IMR-90 (cell line): ENCODE measurements around the gene HNRNPLL. TPM values are rescaled to one million over a fixed set of nuclear protein-coding genes. Genes with fewer than 3 reads are reported as not detected.

Source experiments
- ATAC-seq: fragments of 200-7000 bp; cut with Tn5 transposase; 2 replicates; pipeline ENCODE4 v1.9.1; 2020; ENCODE audit warnings: low read depth, mild to moderate bottlenecking, moderate library complexity
- BruUV-seq: library from RNA; stranded (reverse); fragments of 400-500 nt; replicated peaks from 2 replicates; lab custom pipeline; 2021; lab: Mats Ljungman, UMichigan
- CTCF ChIA-PET: fragments of 300-600 bp; formaldehyde crosslinking; extraction: SDS; loops from one replicate; lab custom pipeline; 2021; ENCODE audit warnings: antibody characterized with exemption; lab: Yijun Ruan, JAX
- POLR2A ChIA-PET: fragments of 300-600 bp; sonication (Branson Sonifier 250); formaldehyde crosslinking; loops from one replicate; lab custom pipeline; 2022; ENCODE audit warnings: antibody characterized with exemption; ENCODE audit not compliant: unreplicated experiment; lab: Charles Lee
- DNase-seq: peaks from one replicate; pipeline ENCODE4 v3.0.0; 2013
- H2AFZ ChIP-seq: replicated peaks from 2 replicates; pipeline ENCODE3; 2013; ENCODE audit warnings: low read length, mild to moderate bottlenecking; ENCODE audit not compliant: poor library complexity
- H2AK5ac ChIP-seq: 2 replicates; pipeline ENCODE4 v1.6.1; 2013; ENCODE audit warnings: low read depth, low read length, inconsistent platforms
- H2AK9ac ChIP-seq: replicated peaks from 2 replicates; pipeline ENCODE3; 2013; ENCODE audit warnings: mild to moderate bottlenecking, low read depth, low read length, moderate library complexity; ENCODE audit not compliant: poor library complexity
- H2BK120ac ChIP-seq: 2 replicates; pipeline ENCODE4 v1.6.1; 2013; ENCODE audit warnings: low read depth, low read length, inconsistent platforms
- H2BK15ac ChIP-seq: 3 replicates; pipeline ENCODE4 v1.6.1; 2013; ENCODE audit warnings: low read depth, low read length, inconsistent platforms
- H2BK20ac ChIP-seq: 2 replicates; pipeline ENCODE4 v1.6.1; 2013; ENCODE audit warnings: low read depth, mild to moderate bottlenecking, inconsistent platforms, low read length, moderate library complexity
- H2BK5ac ChIP-seq: 2 replicates; pipeline ENCODE4 v1.6.1; 2013; ENCODE audit warnings: mild to moderate bottlenecking, low read depth, low read length, inconsistent platforms; ENCODE audit not compliant: poor library complexity, severe bottlenecking
- H3K14ac ChIP-seq: replicated peaks from 2 replicates; pipeline ENCODE4 v1.6.1; 2013; ENCODE audit warnings: low read depth, low read length, inconsistent platforms
- H3K18ac ChIP-seq: 2 replicates; pipeline ENCODE4 v1.6.1; 2013; ENCODE audit warnings: low read depth, low read length, control low read depth
- H3K23ac ChIP-seq: 2 replicates; pipeline ENCODE4 v1.6.1; 2013; ENCODE audit warnings: low read depth, low read length, inconsistent platforms
- H3K27ac ChIP-seq: 2 replicates; pipeline ENCODE4 v1.5.1; 2013; ENCODE audit warnings: mild to moderate bottlenecking, control low read depth, low read length; ENCODE audit not compliant: insufficient read depth
- H3K27me3 ChIP-seq: 2 replicates; pipeline ENCODE4 v1.6.1; 2013; ENCODE audit warnings: low read length; ENCODE audit not compliant: control insufficient read depth, insufficient read depth
- H3K36me3 ChIP-seq: 2 replicates; pipeline ENCODE4 v1.6.1; 2013; ENCODE audit warnings: low read length, mixed read lengths; ENCODE audit not compliant: control insufficient read depth, insufficient read depth
- H3K4ac ChIP-seq: 2 replicates; pipeline ENCODE4 v1.6.1; 2013; ENCODE audit warnings: low read depth, low read length, inconsistent platforms
- H3K4me1 ChIP-seq: 2 replicates; pipeline ENCODE4 v1.6.1; 2013; ENCODE audit warnings: low read length, mixed read lengths; ENCODE audit not compliant: control insufficient read depth, insufficient read depth
- H3K4me2 ChIP-seq: 2 replicates; pipeline ENCODE4 v1.6.1; 2013; ENCODE audit warnings: low read depth, mild to moderate bottlenecking, control low read depth, low read length, moderate library complexity
- H3K4me3 ChIP-seq: 2 replicates; pipeline ENCODE4 v1.5.1; 2013; ENCODE audit warnings: low read depth, mild to moderate bottlenecking, control low read depth, low read length, moderate library complexity; ENCODE audit not compliant: insufficient read depth
- H3K56ac ChIP-seq: 2 replicates; pipeline ENCODE4 v1.6.1; 2013; ENCODE audit warnings: low read length, inconsistent platforms; ENCODE audit not compliant: insufficient read depth; ENCODE audit errors: extremely low read depth
- H3K79me1 ChIP-seq, 2 experiments: 2 replicates each; pipeline ENCODE4 v1.6.1; 2013; ENCODE audit warnings: low read length in 2 of 2, inconsistent platforms in 1 of 2, low read depth in 1 of 2
- H3K9ac ChIP-seq: 2 replicates; pipeline ENCODE4 v1.6.1; 2013; ENCODE audit warnings: low read depth, low read length, control low read depth
- H3K9me1 ChIP-seq: 2 replicates; pipeline ENCODE4 v1.6.1; 2013; ENCODE audit warnings: low read length, inconsistent platforms; ENCODE audit not compliant: insufficient read depth
- H3K9me3 ChIP-seq: 2 replicates; pipeline ENCODE4 v1.6.1; 2013; ENCODE audit warnings: low read length; ENCODE audit not compliant: control insufficient read depth, insufficient read depth
- H4K20me1 ChIP-seq: 2 replicates; pipeline ENCODE4 v1.6.1; 2013; ENCODE audit warnings: low read length, inconsistent platforms; ENCODE audit not compliant: insufficient read depth
- H4K5ac ChIP-seq: 2 replicates; pipeline ENCODE4 v1.6.1; 2013; ENCODE audit warnings: mild to moderate bottlenecking, low read depth, low read length, control low read depth
- H4K8ac ChIP-seq, 2 experiments: 2 replicates each; pipeline ENCODE4 v1.6.1; 2013; ENCODE audit warnings: low read depth in 2 of 2, low read length in 2 of 2, control low read depth in 1 of 2, inconsistent platforms in 1 of 2
- H4K91ac ChIP-seq: 2 replicates; pipeline ENCODE4 v1.6.1; 2013; ENCODE audit warnings: low read depth, low read length, inconsistent platforms; ENCODE audit not compliant: insufficient read depth
- CEBPB ChIP-seq: IDR thresholded peaks from 2 replicates; pipeline ENCODE4 v1.6.1; 2012; ENCODE audit warnings: low read depth, low read length, improper control_type of control experiment
- CTCF ChIP-seq: conservative IDR thresholded peaks from 2 replicates; pipeline ENCODE4 v1.5.1; 2012; ENCODE audit warnings: mild to moderate bottlenecking, low read depth, low read length, improper control_type of control experiment
- FOS ChIP-seq: fragments of 150-350 bp; IDR thresholded peaks from 2 replicates; pipeline ENCODE4 v1.6.1; 2016; ENCODE audit warnings: low read depth, low read length
- NFE2L2 ChIP-seq: fragments of 150-350 bp; IDR thresholded peaks from 2 replicates; pipeline ENCODE4 v1.6.1; 2016; ENCODE audit warnings: low read depth, mild to moderate bottlenecking, low read length
- POLR2A ChIP-seq: IDR thresholded peaks from 2 replicates; pipeline ENCODE4 v1.6.1; 2012; ENCODE audit warnings: mild to moderate bottlenecking, low read depth, low read length
- RAD21 ChIP-seq: IDR thresholded peaks from 2 replicates; pipeline ENCODE4 v1.6.1; 2012; ENCODE audit warnings: low read length, improper control_type of control experiment
- RFX5 ChIP-seq: IDR thresholded peaks from 2 replicates; pipeline ENCODE4 v1.8.0; 2012; ENCODE audit warnings: low read depth, mild to moderate bottlenecking, low read length, moderate library complexity
- SMC3 ChIP-seq: fragments of 150-350 bp; IDR thresholded peaks from 2 replicates; pipeline ENCODE4 v1.6.1; 2016; ENCODE audit warnings: low read depth, mild to moderate bottlenecking, antibody characterized with exemption, low read length, moderate library complexity
- whole genome bisulfite sequencing, 2 experiments: methylation state at CpG; one replicate each; pipeline versions ENCODE4 v1.1.5 to v1.1.7; 2013; ENCODE audit warnings: missing lambda C conversion rate in 2 of 2; ENCODE audit not compliant: insufficient read length in 1 of 2; ENCODE audit errors: extremely low coverage in 2 of 2; 5-methylcytosine and 5-hydroxymethylcytosine counted together
- dilution Hi-C: fragments of 300-500 bp; cut with HindIII; formaldehyde crosslinking; loops from one replicate; pipeline ENCODE4 v1.14.3; 2018; ENCODE audit warnings: low sequenced_read_pairs; ENCODE audit not compliant: unreplicated experiment
- in situ Hi-C: fragments of 300-500 bp; cut with MboI; formaldehyde crosslinking; loops from 3 replicates; pipeline ENCODE4 v1.14.3; 2019; ENCODE audit warnings: low sequenced_read_pairs, inconsistent platforms, mixed read lengths
- intact Hi-C: fragments of 100-400 bp; cut with micrococcal nuclease; formaldehyde crosslinking; loops from 2 replicates; pipeline ENCODE4 v1.10.0; 2022
- polyA plus RNA-seq, 3 experiments: library from polyadenylated mRNA; depleted of rRNA; stranded (reverse); fragments of >200 nt; gene quantifications; 2 replicates each; pipeline ENCODE4 v1.2.3, GENCODE V29; 2012; ENCODE audit warnings: low replicate concordance in 1 of 3
- total RNA-seq: library from RNA; depleted of rRNA; stranded (reverse); fragments of >200 nt; gene quantifications from 2 replicates; pipeline ENCODE4 v1.2.3, GENCODE V29; 2012

The HNRNPLL gene
- total and polyA plus RNA-seq, 2 of the 4 experiments (the other 2 are of a cell fraction) = 23.7 to 53.1 TPM

DNA sequence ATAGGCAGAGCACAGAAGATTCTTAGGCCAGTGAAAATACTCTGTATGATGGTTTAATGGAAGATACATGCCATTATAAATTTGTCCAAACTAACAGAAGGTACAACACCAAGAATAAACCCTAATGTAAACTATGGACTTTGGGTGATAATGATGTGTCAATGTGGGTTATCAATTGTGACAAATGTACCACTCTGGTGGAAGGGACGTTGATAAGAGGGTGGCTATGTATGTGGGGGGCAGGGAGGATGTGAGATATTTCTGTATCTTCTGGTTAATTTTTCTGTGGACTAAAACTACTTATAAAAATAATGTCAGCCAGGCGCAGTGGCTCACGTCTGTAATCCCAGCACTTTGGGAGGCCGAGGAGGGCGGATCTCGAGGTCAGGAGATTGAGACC is 86.2 kb downstream of the HNRNPLL start:
- Histone ChIP-seq H4K20me1 (no peaks in the 10 kb centered on the region), H3K18ac (no peak overlapping the region), H2BK120ac (no peak overlapping the region), H3K23ac (no peak overlapping the region), H3K14ac (no peak overlapping the region), H3K9me3 (no peaks in the 10 kb centered on the region), H3K9me1 (no peaks in the 10 kb centered on the region), H3K4me1 (no peaks in the 10 kb centered on the region), H3K36me3 (no peaks in the 10 kb centered on the region), H3K27me3 (peaks cover 27% of the 10 kb centered on the region), H3K9ac (no peak overlapping the region), H3K79me1 (no peaks in the 10 kb centered on the region), H4K8ac (no peak overlapping the region), H2BK15ac (no peak overlapping the region), H3K4me3 (no peak overlapping the region), H3K4ac (no peak overlapping the region), H2BK5ac (no peak overlapping the region), H2AK5ac (no peak overlapping the region), H3K56ac (no peak overlapping the region), H2AFZ (no peak overlapping the region), H4K91ac (no peak overlapping the region), H3K4me2 (no peak overlapping the region), H2AK9ac (no peak overlapping the region), H2BK20ac (no peak overlapping the region), H3K27ac (no peak overlapping the region), H4K5ac (no peak overlapping the region)
- dilution Hi-C loops (no loop called here), intact Hi-C loops (no loop called here), in situ Hi-C loops (loop anchor here (25.0 kb wide), 1 partner anchor 204 kb away; no protein-coding TSS in a partner anchor)
- TF ChIP-seq CTCF (no peak), RAD21 (no peak), SMC3 (no peak), NFE2L2 (no peak), FOS (no peak), RFX5 (no peak), CEBPB (no peak), POLR2A (no peak)
- BruUV-seq = no TSS peak
- POLR2A ChIA-PET = no interaction called here
- CTCF ChIA-PET = no interaction called here
- no peak for DNase-seq
- ATAC-seq = no peak
- WGBS, 2 experiments = no CpG with 5 or more reads among the region's 6 CpGs
